Naive B cell (primary cell): ENCODE results near the gene CDKAL1. TPM values are rescaled to one million over a fixed set of nuclear protein-coding genes. Genes with fewer than 3 reads are reported as not detected.
"Not testable (repeated sequence)": the region's sequence is repeated elsewhere in the genome, so short reads cannot be mapped to it uniquely, and the experiment has no call there.

Experiments used
- ATAC-seq, 2 donors: fragments of 150-1000 bp; cut with Tn5 transposase; 2 replicates each; pipeline ENCODE4 v1.10.0; 2021; ENCODE audit warnings: low read depth in 2 of 2, mild to moderate bottlenecking in 2 of 2, moderate library complexity in 2 of 2
- DNase-seq: peaks from one replicate; pipeline ENCODE4 v3.0.0; 2022
- H3K27ac Mint-ChIP-seq, 6 donors: one replicate each; pipeline ENCODE4 v1.8.0; 2020 to 2022; ENCODE audit warnings: mild to moderate bottlenecking in 6 of 6, mixed read lengths in 6 of 6, moderate library complexity in 5 of 6, inconsistent platforms in 2 of 6
- H3K27me3 Mint-ChIP-seq, 3 donors: one replicate each; pipeline ENCODE4 v1.8.0; 2021 to 2022; ENCODE audit warnings: mixed read lengths in 3 of 3, mild to moderate bottlenecking in 1 of 3
- H3K36me3 Mint-ChIP-seq, 2 donors: one replicate each; pipeline ENCODE4 v1.8.0; 2020 to 2022; ENCODE audit warnings: mixed read lengths in 2 of 2, inconsistent platforms in 1 of 2, mild to moderate bottlenecking in 1 of 2
- H3K4me1 Mint-ChIP-seq, 3 donors: one replicate each; pipeline ENCODE4 v1.8.0; 2020 to 2022; ENCODE audit warnings: mixed read lengths in 3 of 3, inconsistent platforms in 1 of 3, mild to moderate bottlenecking in 1 of 3, moderate library complexity in 1 of 3
- H3K4me3 Mint-ChIP-seq, 8 donors: one replicate each; pipeline ENCODE4 v1.8.0; 2020 to 2022; ENCODE audit warnings: mild to moderate bottlenecking in 8 of 8, mixed read lengths in 8 of 8, moderate library complexity in 8 of 8, inconsistent platforms in 2 of 8
- H3K9me3 Mint-ChIP-seq, 7 donors: one replicate each; pipeline ENCODE4 v1.8.0; 2020 to 2022; ENCODE audit warnings: mixed read lengths in 7 of 7, mild to moderate bottlenecking in 5 of 7, inconsistent platforms in 2 of 7, moderate library complexity in 1 of 7
- polyA plus RNA-seq, 6 donors: library from polyadenylated mRNA; unstranded; fragments of 300-500 nt; fragmentation: Illumina TruSeq; gene quantifications; one replicate each; pipeline ENCODE4 v1.2.3, GENCODE V29; 2021; ENCODE audit warnings: low read depth in 6 of 6

The CDKAL1 gene
- 10 to 100 TPM; 27.0 to 40.2 (median 33.6) TPM for polyA plus RNA-seq

DNA sequence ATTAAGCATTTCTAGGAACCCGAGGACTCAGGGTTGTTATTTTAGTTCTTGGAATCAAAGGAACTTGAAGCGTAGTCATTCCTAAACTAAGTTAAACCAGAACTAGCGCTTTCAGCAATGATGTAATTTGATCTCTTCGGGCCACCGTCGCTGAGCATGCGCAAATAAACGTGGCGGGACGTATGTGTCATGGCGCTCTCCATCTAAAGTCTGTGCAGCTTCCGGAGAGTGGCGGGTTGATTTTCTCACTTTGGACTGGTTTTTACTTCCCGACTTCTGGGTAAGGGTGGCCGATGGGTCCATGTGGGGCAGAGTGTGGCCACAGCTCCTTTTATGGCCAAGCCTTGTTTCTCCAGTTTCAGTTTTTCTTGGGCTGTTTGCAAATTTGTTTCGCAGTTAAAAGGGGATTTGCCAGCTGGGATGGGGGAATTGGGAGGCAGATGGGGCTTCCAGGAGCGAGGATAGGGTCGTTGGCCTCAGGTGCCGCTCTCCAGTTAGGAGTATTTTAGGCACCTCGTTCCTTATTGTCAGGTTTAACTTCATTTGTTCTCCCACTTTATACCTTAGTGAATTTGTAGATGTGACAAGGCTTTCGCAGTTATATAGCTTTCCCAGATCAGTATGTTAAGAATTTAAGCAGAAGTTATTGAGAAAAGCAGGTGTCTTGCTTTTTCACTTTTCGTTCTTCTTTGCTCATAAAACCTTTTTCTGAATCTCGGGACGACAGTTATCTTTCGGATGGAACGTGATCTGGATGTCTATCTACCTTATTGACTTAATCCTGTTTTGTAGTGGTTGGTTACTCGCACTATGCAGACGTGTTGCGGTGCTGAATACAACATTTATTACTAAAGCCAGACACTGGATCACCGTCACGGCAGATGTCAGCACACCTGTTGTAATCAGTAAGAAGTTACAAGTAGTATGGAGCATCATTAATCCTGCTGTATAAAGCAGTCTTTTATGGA, at the start of gene CDKAL1:
Gene CDKAL1 (plus strand): TSS at position 163 of the 968 bp plus-strand sequence. CDS start 11,894 bp downstream, outside the sequence.
- H3K27ac Mint-ChIP-seq, result peak within 1 kb of the TSS; percentile 97 to 99 (median 98)
- peak within 1 kb of the TSS; percentile 95 to 100 (median 98) for H3K4me3 Mint-ChIP-seq
- ATAC-seq, result peak; percentile 91 to 92
- peaks cover 0 to 7% (median 0%) of the 10 kb centered on the region in 3 donors for H3K27me3 Mint-ChIP-seq
- peaks cover 0 to 1% (median 0%) of the 10 kb centered on the region in 7 donors for H3K9me3 Mint-ChIP-seq
- H3K4me1 Mint-ChIP-seq, result peaks cover 20 to 40% (median 25%) of the 10 kb centered on the region in 3 donors
- peak; percentile 82 for DNase-seq
- peaks cover 15 to 23% of the 10 kb centered on the region in 2 donors for H3K36me3 Mint-ChIP-seq

DNA sequence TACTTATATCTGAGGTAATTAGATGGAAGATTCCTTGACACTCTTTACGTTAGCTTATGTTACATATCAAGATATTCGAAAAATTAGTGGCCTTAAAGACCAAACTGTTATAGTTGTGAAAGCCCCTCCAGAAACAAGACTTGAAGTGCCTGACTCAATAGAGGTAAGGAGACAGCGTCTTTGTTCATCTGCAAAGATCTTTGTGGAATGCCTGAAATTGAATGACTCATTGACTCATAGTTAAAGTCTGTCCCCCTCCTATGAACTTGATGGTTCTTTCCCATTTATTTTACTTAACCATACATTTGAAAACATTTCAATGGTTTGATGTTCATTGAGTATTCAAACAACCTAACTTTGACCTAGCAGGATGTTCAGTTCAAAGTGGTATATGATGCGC, 47.6 kb upstream of the CDKAL1 start:
- H3K36me3 Mint-ChIP-seq, result peaks cover 29 to 43% of the 10 kb centered on the region in 2 donors
- peak overlapping the region in 1 of 6 donors; percentile 6 for H3K27ac Mint-ChIP-seq
- no peaks in the 10 kb centered on the region for H3K9me3 Mint-ChIP-seq
- no peaks in the 10 kb centered on the region for H3K4me1 Mint-ChIP-seq
- no peak for DNase-seq
- no peak for ATAC-seq
- H3K27me3 Mint-ChIP-seq, result no peaks in the 10 kb centered on the region
- H3K4me3 Mint-ChIP-seq, result no peak overlapping the region

DNA sequence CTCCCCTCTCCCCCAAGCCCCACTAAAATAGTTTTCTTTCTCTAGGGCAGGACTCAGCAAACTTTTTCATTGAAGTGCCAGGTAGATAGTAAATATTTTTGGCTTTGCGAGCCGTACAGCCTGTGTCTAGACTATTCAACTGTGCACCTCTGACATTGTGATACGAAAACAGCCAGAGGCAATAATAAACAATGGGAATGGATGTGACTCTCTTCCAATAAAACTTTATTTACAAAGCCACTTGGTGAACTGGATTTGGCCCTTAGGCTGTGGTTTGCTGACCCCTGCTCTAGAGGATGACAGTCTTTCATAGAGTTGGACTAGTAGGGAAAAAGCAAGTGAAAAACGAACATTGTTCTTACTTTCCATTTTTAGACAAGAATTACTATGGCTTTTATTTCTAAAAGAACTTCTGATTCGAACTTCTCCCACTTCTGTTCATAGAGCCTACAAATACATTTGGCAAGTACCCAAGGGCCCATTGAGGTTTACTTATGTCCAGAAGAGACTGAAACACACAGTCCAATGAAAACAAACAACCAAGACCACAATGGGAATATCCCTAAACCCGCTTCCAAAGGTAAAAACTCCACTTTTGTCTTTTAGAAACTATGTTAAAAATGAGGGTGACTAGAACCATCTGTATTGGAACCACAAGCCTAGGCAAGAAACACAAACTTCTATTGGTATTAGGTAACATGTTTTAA, 46.4 kb upstream of the CDKAL1 start:
- H3K27me3 Mint-ChIP-seq, result no peaks in the 10 kb centered on the region
- ATAC-seq (no peak), DNase-seq (no peak)
- H3K27ac Mint-ChIP-seq, result no peak overlapping the region
- H3K9me3 Mint-ChIP-seq, result no peaks in the 10 kb centered on the region
- H3K36me3 Mint-ChIP-seq, result peaks cover 28 to 43% of the 10 kb centered on the region in 2 donors
- no peaks in the 10 kb centered on the region for H3K4me1 Mint-ChIP-seq
- no peak overlapping the region for H3K4me3 Mint-ChIP-seq

DNA sequence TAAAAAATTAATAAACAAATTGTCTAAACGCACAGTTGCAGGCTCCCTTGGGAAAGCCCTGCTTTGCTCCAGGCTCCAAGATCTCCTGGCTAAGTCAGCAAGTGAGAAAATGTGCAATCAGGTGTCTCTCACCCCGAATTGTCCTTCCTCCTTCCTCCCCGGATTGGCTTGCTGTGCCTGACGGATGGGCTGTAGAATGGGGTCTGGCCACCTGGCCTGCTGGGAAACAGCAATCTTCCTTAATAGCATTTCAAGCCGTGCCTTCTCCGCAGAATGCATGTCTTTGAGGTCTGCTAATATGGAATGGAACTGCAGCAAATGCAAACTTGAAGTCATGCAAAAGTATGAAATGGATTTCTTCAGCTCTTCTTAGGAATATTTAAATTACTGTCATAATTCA, 43.7 kb upstream of the CDKAL1 start:
- H3K9me3 Mint-ChIP-seq, result no peaks in the 10 kb centered on the region
- H3K4me1 Mint-ChIP-seq, result peaks cover 0 to 5% (median 0%) of the 10 kb centered on the region in 3 donors

DNA sequence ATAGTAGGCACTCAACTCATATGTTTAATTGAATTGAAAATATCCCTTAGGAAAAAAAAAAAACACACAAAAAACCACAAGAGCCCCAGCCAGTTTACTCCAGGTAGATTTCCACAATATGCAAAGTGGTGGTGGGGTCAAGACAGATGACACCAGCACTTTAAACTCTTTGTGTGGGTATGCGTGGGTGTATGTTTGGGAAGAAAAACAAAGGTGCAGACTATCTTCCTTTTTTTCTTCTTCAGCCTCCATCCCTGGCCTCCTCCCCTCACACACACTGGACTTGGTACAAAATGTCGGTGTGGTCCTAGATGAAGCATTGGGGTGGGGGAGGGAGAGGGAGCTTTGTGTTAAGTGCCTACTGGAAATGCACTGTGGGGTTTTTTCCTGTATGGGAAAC, 42.2 kb upstream of the CDKAL1 start:
- no peak overlapping the region for H3K27ac Mint-ChIP-seq
- peaks cover 21 to 28% of the 10 kb centered on the region in 2 donors for H3K36me3 Mint-ChIP-seq
- H3K4me1 Mint-ChIP-seq, result peaks cover 0 to 5% (median 0%) of the 10 kb centered on the region in 3 donors
- no peaks in the 10 kb centered on the region for H3K9me3 Mint-ChIP-seq
- no peak overlapping the region for H3K4me3 Mint-ChIP-seq
- no peaks in the 10 kb centered on the region for H3K27me3 Mint-ChIP-seq
- ATAC-seq, result no peak
- no peak for DNase-seq

More for the DNA sequence above, 43.7 kb upstream of the CDKAL1 start:
- H3K4me3 Mint-ChIP-seq, result no peak overlapping the region
- H3K27me3 Mint-ChIP-seq, result no peaks in the 10 kb centered on the region
- no peak for ATAC-seq
- H3K36me3 Mint-ChIP-seq, result peaks cover 27 to 28% of the 10 kb centered on the region in 2 donors
- DNase-seq, result no peak
- peak overlapping the region in 1 of 6 donors; percentile 16 for H3K27ac Mint-ChIP-seq

DNA sequence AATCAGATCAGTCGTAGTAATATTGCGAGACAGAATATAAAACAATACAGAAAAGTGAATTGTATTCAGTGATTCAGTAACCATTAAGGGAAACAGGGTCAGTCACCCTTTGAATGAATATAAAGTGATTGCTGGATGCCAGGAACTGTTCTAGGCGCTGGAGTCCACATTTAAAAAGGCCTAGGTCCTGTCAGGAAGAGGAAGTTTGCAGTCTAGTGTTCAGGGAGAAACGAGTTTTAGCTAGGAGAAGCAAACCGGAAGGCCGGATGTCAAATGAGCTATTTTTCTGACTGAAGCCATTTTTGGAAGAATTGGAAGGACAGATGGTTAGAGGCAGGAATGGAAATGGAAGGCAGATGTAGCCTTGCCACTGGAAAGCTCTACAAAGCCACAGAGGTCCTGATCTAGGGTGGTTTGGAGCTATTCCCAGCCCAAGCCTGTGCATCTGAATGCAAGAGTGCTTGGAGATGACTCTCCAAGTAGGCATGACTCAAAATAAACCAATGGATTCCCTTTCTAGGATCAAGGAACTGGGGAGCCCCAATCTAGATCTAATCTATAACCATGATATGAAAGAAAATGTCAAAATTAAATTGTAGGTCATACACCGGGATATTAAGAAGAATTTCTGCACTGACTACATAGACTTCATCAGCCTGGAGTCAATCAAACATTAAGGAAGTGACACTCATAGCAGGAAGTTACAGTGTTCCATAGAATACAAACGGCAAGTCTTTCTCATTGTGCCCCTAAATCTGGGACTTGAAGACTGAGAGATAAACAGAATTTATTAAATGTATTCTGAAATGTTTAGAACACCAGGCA, 36.8 kb upstream of the CDKAL1 start:
- DNase-seq (no peak), ATAC-seq (no peak)
- H3K4me1 Mint-ChIP-seq, result peaks cover 0 to 5% (median 0%) of the 10 kb centered on the region in 3 donors
- no peaks in the 10 kb centered on the region for H3K9me3 Mint-ChIP-seq
- no peak overlapping the region for H3K27ac Mint-ChIP-seq
- H3K4me3 Mint-ChIP-seq, result no peak overlapping the region
- H3K36me3 Mint-ChIP-seq, result no peaks in the 10 kb centered on the region
- H3K27me3 Mint-ChIP-seq, result no peaks in the 10 kb centered on the region

DNA sequence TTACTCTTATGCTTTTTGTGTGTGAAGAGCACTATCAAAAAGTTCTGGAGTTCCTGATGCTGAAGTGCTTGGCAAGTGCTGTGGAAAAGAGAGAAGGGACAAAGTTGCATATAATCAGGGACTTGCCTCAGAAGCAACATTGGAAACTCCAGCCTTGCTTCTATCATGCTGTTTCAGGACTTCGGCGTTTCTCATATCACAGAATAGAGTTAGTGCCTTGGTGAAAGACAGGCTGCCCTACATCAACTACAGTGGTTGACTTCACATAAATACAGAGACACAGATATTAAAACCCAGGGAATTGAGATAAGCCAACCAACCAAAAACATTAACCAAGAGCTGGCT, 36.2 kb upstream of the CDKAL1 start:
- Mint-ChIP-seq H3K9me3 (no peaks in the 10 kb centered on the region), H3K27me3 (no peaks in the 10 kb centered on the region), H3K27ac (no peak overlapping the region), H3K4me1 (peaks cover 0 to 3% (median 0%) of the 10 kb centered on the region in 3 donors), H3K4me3 (no peak overlapping the region), H3K36me3 (no peaks in the 10 kb centered on the region)
- no peak for ATAC-seq
- DNase-seq, result no peak

DNA sequence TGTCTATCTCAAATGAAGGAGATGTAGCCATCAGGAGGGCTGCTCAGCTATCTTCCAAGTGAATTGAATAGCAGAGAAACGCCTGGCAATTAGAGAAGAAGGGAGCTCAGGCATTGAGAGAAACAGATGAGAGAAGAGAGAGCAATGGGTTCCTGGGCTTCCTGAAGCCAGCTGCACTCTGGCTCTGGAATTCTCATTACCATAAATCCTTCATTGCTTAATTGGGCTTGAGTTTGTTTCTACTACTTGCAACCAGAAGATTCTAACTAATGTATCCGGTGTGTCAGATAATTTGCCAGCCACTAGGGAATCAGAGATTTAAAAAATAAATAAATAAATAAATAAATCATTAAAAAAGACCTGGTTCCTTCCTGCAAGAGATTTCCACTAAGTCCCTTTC, 25.0 kb upstream of the CDKAL1 start:
- H3K36me3 Mint-ChIP-seq, result no peaks in the 10 kb centered on the region
- H3K4me3 Mint-ChIP-seq, result no peak overlapping the region
- no peaks in the 10 kb centered on the region for H3K4me1 Mint-ChIP-seq
- ATAC-seq (no peak), DNase-seq (no peak)
- H3K9me3 Mint-ChIP-seq, result peaks cover 0 to 1% (median 0%) of the 10 kb centered on the region in 7 donors
- peaks cover 0 to 19% (median 0%) of the 10 kb centered on the region in 3 donors for H3K27me3 Mint-ChIP-seq
- no peak overlapping the region for H3K27ac Mint-ChIP-seq

DNA sequence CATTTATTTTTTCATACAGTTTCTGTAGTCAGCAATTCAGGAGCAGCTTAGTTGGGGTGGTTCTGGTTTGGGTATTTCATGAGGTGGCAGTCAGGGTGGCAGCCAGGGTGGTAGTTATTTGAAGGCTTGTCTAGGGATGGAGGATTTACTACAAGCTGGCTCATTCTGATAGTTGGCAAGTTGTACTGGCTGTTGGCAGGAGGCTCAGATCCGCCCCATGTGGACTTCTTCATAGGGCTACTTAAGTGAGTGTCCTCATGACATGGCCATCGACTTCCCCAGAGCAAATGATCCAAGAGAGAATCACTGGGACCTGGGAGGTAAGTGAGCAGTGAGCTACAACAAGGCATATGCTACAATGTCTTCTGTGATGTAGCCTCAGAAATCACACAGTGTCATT, 22.4 kb upstream of the CDKAL1 start:
- Mint-ChIP-seq H3K36me3 (no peaks in the 10 kb centered on the region), H3K27ac (no peak overlapping the region), H3K27me3 (peaks cover 0 to 19% (median 0%) of the 10 kb centered on the region in 3 donors), H3K4me3 (no peak overlapping the region), H3K4me1 (no peaks in the 10 kb centered on the region), H3K9me3 (peaks cover 0 to 1% (median 0%) of the 10 kb centered on the region in 7 donors)
- DNase-seq (no peak), ATAC-seq (no peak)

DNA sequence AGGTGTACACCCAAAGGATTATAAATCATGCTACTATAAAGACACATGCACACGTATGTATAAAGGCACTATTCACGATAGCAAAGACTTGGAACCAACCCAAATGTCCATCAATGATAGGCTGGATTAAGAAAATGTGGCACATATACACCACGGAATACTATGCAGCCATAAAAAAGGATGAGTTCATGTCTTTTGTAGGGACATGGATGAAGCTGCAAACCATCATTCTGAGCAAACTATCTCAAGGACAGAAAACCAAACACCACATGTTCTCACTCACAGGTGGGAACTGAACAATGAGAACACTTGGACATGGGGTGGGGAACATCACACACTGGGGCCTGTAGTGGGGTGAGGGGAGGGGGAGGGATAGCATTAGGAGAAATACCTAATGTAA, 9.0 kb upstream of the CDKAL1 start:
- H3K36me3 Mint-ChIP-seq, H3K4me1 Mint-ChIP-seq, H3K4me3 Mint-ChIP-seq, DNase-seq, H3K27ac Mint-ChIP-seq, ATAC-seq, H3K9me3 Mint-ChIP-seq: not testable (repeated sequence)
- peaks cover 10 to 25% (median 16%) of the 10 kb centered on the region in 3 donors for H3K27me3 Mint-ChIP-seq

DNA sequence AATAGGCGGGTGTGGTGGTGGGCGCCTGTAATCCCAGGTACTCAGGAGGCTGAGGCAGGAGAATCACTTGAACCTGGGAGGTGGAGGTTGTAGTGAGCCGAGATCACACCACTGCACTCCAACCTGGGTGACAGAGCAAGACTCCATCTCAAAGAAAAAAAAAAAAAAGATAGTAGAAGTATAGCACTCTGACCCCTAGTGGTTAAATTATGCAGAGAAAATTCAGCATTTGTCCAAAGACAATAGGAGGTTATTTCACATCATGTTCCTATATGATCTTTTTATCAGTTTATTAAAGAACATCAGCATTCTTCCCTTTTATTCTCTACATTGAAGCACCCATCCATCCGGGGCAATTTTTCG, 5.2 kb upstream of the CDKAL1 start:
- H3K27me3 Mint-ChIP-seq, H3K36me3 Mint-ChIP-seq, H3K9me3 Mint-ChIP-seq, H3K4me1 Mint-ChIP-seq: not testable (repeated sequence)
- ATAC-seq (peak; percentile 64 to 71), DNase-seq (peak; percentile 48)
- Mint-ChIP-seq H3K4me3 (peak overlapping the region in 4 of 8 donors; percentile 12 to 79 (median 44)), H3K27ac (peak overlapping the region in 2 of 6 donors; percentile 60 to 83)

DNA sequence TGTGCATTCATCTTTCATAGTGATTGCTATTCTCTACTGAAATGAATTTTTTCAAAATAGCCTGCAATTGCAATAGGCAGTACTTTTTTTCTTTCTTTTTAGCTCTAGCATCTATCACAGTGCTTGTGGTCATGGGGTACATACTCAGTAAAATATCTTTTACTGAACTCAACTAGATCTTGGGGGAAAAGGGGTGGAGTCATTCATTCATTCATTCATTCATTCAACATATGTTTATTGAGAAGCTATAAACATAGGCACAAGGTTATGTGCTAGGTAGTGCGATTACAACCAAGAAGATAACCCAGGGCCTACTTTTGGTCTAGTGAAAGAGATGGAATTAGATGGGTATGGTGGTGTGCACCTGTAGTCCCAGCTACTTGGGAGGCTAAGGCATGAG, 1.4 kb upstream of the CDKAL1 start:
- Mint-ChIP-seq H3K4me3 (peak overlapping the region in 2 of 8 donors; percentile 34 to 63), H3K4me1 (peaks cover 22 to 34% (median 25%) of the 10 kb centered on the region in 3 donors), H3K27ac (no peak overlapping the region), H3K27me3 (peaks cover 0 to 7% (median 0%) of the 10 kb centered on the region in 3 donors), H3K9me3 (peaks cover 0 to 1% (median 0%) of the 10 kb centered on the region in 7 donors), H3K36me3 (peaks cover 11 to 16% of the 10 kb centered on the region in 2 donors)
- ATAC-seq (no peak), DNase-seq (no peak)
